OCI-LY1 (cell line): ENCODE data around the gene USP48.

Experiments
- H2AFZ ChIP-seq: fragments of 200-600 bp; sonication (generic), shearing (Covaris generic); 2 replicates; pipeline ENCODE4 v1.6.0; 2014; ENCODE audit warnings: antibody characterized with exemption, mild to moderate bottlenecking, low read length
- H3F3A ChIP-seq: fragments of 200-600 bp; sonication (generic), shearing (Covaris generic); 2 replicates; pipeline ENCODE4 v1.6.0; 2014; ENCODE audit warnings: mild to moderate bottlenecking, antibody characterized with exemption, low read length, moderate library complexity; ENCODE audit not compliant: insufficient read depth
- H3K27ac ChIP-seq: fragments of 200-600 bp; sonication (generic); 2 replicates; pipeline ENCODE4 v1.5.1; 2014; ENCODE audit warnings: low read length, mixed run types, mild to moderate bottlenecking, low read depth; ENCODE audit not compliant: poor library complexity, severe bottlenecking
- H3K27me3 ChIP-seq: fragments of 200-600 bp; sonication (generic); 2 replicates; pipeline ENCODE4 v1.6.0; 2014; ENCODE audit warnings: antibody characterized with exemption, mild to moderate bottlenecking, low read length, moderate library complexity; ENCODE audit not compliant: insufficient read depth
- H3K36me3 ChIP-seq: fragments of 200-600 bp; sonication (generic); 2 replicates; pipeline ENCODE4 v1.6.1; 2014; ENCODE audit warnings: mild to moderate bottlenecking, antibody characterized with exemption, low read length, moderate library complexity, mixed read lengths; ENCODE audit not compliant: insufficient read depth
- H3K4me1 ChIP-seq: fragments of 200-600 bp; sonication (generic); 2 replicates; pipeline ENCODE4 v1.5.1; 2014; ENCODE audit warnings: mild to moderate bottlenecking, low read length, moderate library complexity; ENCODE audit not compliant: insufficient read depth, severe bottlenecking
- H3K4me2 ChIP-seq: fragments of 200-600 bp; sonication (generic), shearing (Covaris generic); 2 replicates; pipeline ENCODE4 v1.6.1; 2014; ENCODE audit warnings: low read length
- H3K4me3 ChIP-seq: fragments of 200-600 bp; sonication (generic); 2 replicates; pipeline ENCODE4 v1.5.1; 2014; ENCODE audit warnings: low read length, low read depth, mild to moderate bottlenecking, mixed read lengths; ENCODE audit not compliant: poor library complexity, severe bottlenecking
- H3K79me2 ChIP-seq: fragments of 200-600 bp; shearing (Covaris generic); 2 replicates; pipeline ENCODE4 v1.6.1; 2016; ENCODE audit warnings: mixed run types, low read length, mixed read lengths; ENCODE audit not compliant: insufficient read depth
- H3K9ac ChIP-seq: fragments of 200-600 bp; sonication (generic), shearing (Covaris generic); 2 replicates; pipeline ENCODE4 v1.6.1; 2014; ENCODE audit warnings: mild to moderate bottlenecking, low read length, mixed read lengths
- H3K9me2 ChIP-seq: fragments of 200-600 bp; sonication (generic), shearing (Covaris generic); 2 replicates; pipeline ENCODE4 v1.6.1; 2014; ENCODE audit warnings: low read depth, mild to moderate bottlenecking, low read length, mixed read lengths
- H3K9me3 ChIP-seq: fragments of 200-600 bp; shearing (Covaris generic); 2 replicates; pipeline ENCODE4 v1.6.1; 2014; ENCODE audit warnings: low read length, mixed read lengths
- H4K20me1 ChIP-seq: fragments of 200-600 bp; sonication (generic), shearing (Covaris generic); 2 replicates; pipeline ENCODE4 v1.6.0; 2016; ENCODE audit warnings: mild to moderate bottlenecking, low read length; ENCODE audit not compliant: insufficient read depth
- CTCF ChIP-seq: fragments of 200-600 bp; sonication (generic), shearing (Covaris generic); IDR thresholded peaks from 2 replicates; pipeline ENCODE4 v1.5.1; 2017; ENCODE audit warnings: mild to moderate bottlenecking, antibody characterized with exemption, low read length, moderate library complexity, mixed read lengths
- EZH2 ChIP-seq: fragments of 200-600 bp; sonication (generic), shearing (Covaris generic); IDR thresholded peaks from 2 replicates; pipeline ENCODE4 v1.8.0; 2017; ENCODE audit warnings: borderline replicate concordance, mixed run types, mild to moderate bottlenecking, antibody characterized with exemption, low read length, moderate library complexity, mixed read lengths

The USP48 gene

GRCh38 chr1:21644348-21644747 lies 138.6 kb downstream of the USP48 start:
- H3K9me3 ChIP-seq = no peaks in the 10 kb centered on the region
- no peak overlapping the region for H3K4me2 ChIP-seq
- H3K4me3 ChIP-seq = no peak overlapping the region
- H3F3A ChIP-seq = no peaks in the 10 kb centered on the region
- H3K27me3 ChIP-seq = peaks cover 9% of the 10 kb centered on the region; the same call in 1 of the 2 replicates
- H3K27ac ChIP-seq = no peak overlapping the region
- no peaks in the 10 kb centered on the region for H3K4me1 ChIP-seq
- H3K9ac ChIP-seq = no peak overlapping the region
- TF ChIP-seq CTCF = no peak
- no peak for TF ChIP-seq EZH2
- no peaks in the 10 kb centered on the region for H3K36me3 ChIP-seq
- no peaks in the 10 kb centered on the region for H3K9me2 ChIP-seq
- no peak overlapping the region for H2AFZ ChIP-seq
- H3K79me2 ChIP-seq = no peaks in the 10 kb centered on the region
- no peaks in the 10 kb centered on the region for H4K20me1 ChIP-seq

GRCh38 chr1:21643624-21644023 lies 139.3 kb downstream of the USP48 start:
- peaks cover 4% of the 10 kb centered on the region; the same call in 1 of the 2 replicates for H3K27me3 ChIP-seq
- no peak for TF ChIP-seq CTCF
- no peak for TF ChIP-seq EZH2
- no peak overlapping the region for H3K4me3 ChIP-seq
- H3K4me2 ChIP-seq = no peak overlapping the region
- H3K79me2 ChIP-seq = no peaks in the 10 kb centered on the region
- no peak overlapping the region for H3K27ac ChIP-seq
- H3F3A ChIP-seq = no peaks in the 10 kb centered on the region
- H3K9ac ChIP-seq = no peak overlapping the region
- no peaks in the 10 kb centered on the region for H3K9me2 ChIP-seq
- no peak overlapping the region for H2AFZ ChIP-seq
- H3K9me3 ChIP-seq = no peaks in the 10 kb centered on the region
- no peaks in the 10 kb centered on the region for H3K36me3 ChIP-seq
- H4K20me1 ChIP-seq = no peaks in the 10 kb centered on the region
- H3K4me1 ChIP-seq = no peaks in the 10 kb centered on the region

GRCh38 chr1:21641967-21642739 lies 140.8 kb downstream of the USP48 start:
- Histone ChIP-seq H3K9me3 (no peaks in the 10 kb centered on the region), H3K4me3 (no peak overlapping the region), H3K9me2 (no peaks in the 10 kb centered on the region), H3K36me3 (no peaks in the 10 kb centered on the region), H3K27me3 (no peaks in the 10 kb centered on the region), H3K79me2 (no peaks in the 10 kb centered on the region), H4K20me1 (no peaks in the 10 kb centered on the region), H3K9ac (no peak overlapping the region), H3K27ac (no peak overlapping the region), H3K4me2 (no peak overlapping the region), H2AFZ (no peak overlapping the region), H3K4me1 (no peaks in the 10 kb centered on the region), H3F3A (no peaks in the 10 kb centered on the region)
- TF ChIP-seq CTCF = no peak
- TF ChIP-seq EZH2 = no peak
